Measurements from ENCODE around the gene FXN.

Gene FXN

DNA sequence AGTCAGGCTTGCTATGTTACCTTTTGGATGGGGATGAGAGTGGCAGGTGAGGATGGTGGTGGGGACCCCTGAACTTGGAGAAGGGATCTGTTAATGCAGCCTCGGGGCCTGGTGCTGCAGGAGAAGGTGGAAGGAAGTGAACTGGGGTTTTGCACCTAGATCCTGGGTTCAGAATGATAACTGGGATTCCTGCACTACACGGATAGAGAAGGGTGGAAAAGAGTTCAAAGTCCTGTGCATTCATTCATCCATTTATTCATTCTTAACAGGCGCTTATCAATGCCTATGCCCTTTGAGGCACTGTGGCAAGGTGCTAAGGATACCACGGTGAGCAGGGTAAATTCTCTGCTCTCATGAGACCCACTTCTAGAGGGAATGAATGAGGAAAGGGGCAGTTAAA lies 96.8 kb downstream of the FXN start:
- Histone ChIP-seq H3K79me2 (ENCODE audit: low read length) (no peaks in the 10 kb centered on the region), H3K27me3 (ENCODE audit: low read depth, low read length) (no peaks in the 10 kb centered on the region), H3K36me3 (replicated peaks; ENCODE audit: low read depth, low read length) (no peaks in the 10 kb centered on the region), H3K4me1 (ENCODE audit: low read length) (no peaks in the 10 kb centered on the region), H4K20me1 (ENCODE audit: insufficient read depth, low read length) (no peaks in the 10 kb centered on the region), H3K4me2 (ENCODE audit: low read length) (no peak overlapping the region), H2AFZ (ENCODE audit: low read depth, low read length) (no peak overlapping the region), H3K9ac (ENCODE audit: low read length) (no peak overlapping the region), H3K27ac (ENCODE audit: low read length) (no peak overlapping the region), H3K4me3 (ENCODE audit: low read length) (no peak overlapping the region), H3K9me3 (ENCODE audit: insufficient read depth, low read length) (no peaks in the 10 kb centered on the region)
- TF ChIP-seq EZH2phosphoT487 (IDR thresholded peaks at IDR 0.05; ENCODE audit: low read depth) (no peak), CTCF (IDR thresholded peaks at IDR 0.05; ENCODE audit: low read depth, low read length) (no peak)

DNA sequence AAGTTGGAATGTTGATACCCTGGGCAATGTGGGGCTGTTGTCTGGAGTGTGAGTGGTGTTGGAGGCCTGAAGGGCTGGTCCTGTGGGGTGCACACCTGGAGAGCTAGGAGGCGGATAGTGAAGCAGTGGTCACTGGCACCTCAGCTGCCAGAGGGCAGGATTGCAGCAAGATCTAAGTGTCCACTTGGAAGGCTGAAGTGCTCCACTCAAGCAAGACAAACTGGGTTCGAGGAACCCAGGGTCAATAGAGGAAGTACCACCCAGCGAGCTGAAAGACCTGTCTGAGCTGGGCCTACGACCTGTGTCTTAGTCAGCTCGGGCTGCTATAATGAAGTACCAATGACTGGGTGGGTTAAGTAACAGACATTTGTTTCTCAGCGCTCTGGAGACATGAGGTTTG lies 98.9 kb downstream of the FXN start:
- no peaks in the 10 kb centered on the region for H3K27me3 ChIP-seq (ENCODE audit: low read depth, low read length)
- TF ChIP-seq CTCF (IDR thresholded peaks at IDR 0.05; ENCODE audit: low read depth, low read length) (no peak), EZH2phosphoT487 (IDR thresholded peaks at IDR 0.05; ENCODE audit: low read depth) (no peak)
- no peaks in the 10 kb centered on the region for H3K9me3 ChIP-seq (ENCODE audit: insufficient read depth, low read length)
- no peaks in the 10 kb centered on the region for H3K79me2 ChIP-seq (ENCODE audit: low read length)
- no peak overlapping the region for H3K27ac ChIP-seq (ENCODE audit: low read length)
- H3K36me3 ChIP-seq (replicated peaks; ENCODE audit: low read depth, low read length), result no peaks in the 10 kb centered on the region
- no peaks in the 10 kb centered on the region for H3K4me1 ChIP-seq (ENCODE audit: low read length)
- no peak overlapping the region for H3K4me2 ChIP-seq (ENCODE audit: low read length)
- H3K9ac ChIP-seq (ENCODE audit: low read length), result no peak overlapping the region
- no peak overlapping the region for H3K4me3 ChIP-seq (ENCODE audit: low read length)
- H4K20me1 ChIP-seq (ENCODE audit: insufficient read depth, low read length), result no peaks in the 10 kb centered on the region
- H2AFZ ChIP-seq (ENCODE audit: low read depth, low read length), result no peak overlapping the region

DNA sequence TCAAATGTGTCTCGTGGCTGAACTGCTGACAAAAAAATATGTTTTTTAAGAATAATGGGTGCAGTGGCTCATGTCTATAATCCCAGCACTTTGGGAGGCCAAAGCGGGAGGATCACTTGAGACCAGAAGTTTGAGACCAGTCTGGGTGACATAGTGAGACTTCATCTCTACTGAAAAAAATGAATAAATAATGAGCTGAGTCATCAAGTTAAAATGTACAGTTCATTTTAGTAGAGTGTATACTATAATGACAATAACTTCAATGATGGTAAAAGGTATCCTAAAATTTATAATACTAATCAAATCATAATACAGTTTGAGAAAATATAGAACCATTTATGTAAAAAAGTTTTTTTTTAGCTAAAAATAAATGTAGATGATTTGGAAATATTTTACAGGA lies 100.6 kb downstream of the FXN start:
- Histone ChIP-seq H4K20me1 (ENCODE audit: insufficient read depth, low read length) (no peaks in the 10 kb centered on the region), H3K4me2 (ENCODE audit: low read length) (no peak overlapping the region), H2AFZ (ENCODE audit: low read depth, low read length) (no peak overlapping the region), H3K27me3 (ENCODE audit: low read depth, low read length) (no peaks in the 10 kb centered on the region), H3K79me2 (ENCODE audit: low read length) (no peaks in the 10 kb centered on the region), H3K9me3 (ENCODE audit: insufficient read depth, low read length) (no peaks in the 10 kb centered on the region), H3K36me3 (replicated peaks; ENCODE audit: low read depth, low read length) (no peaks in the 10 kb centered on the region), H3K4me3 (ENCODE audit: low read length) (no peak overlapping the region), H3K27ac (ENCODE audit: low read length) (no peak overlapping the region), H3K9ac (ENCODE audit: low read length) (no peak overlapping the region), H3K4me1 (ENCODE audit: low read length) (no peaks in the 10 kb centered on the region)
- TF ChIP-seq EZH2phosphoT487 (IDR thresholded peaks at IDR 0.05; ENCODE audit: low read depth) (no peak), CTCF (IDR thresholded peaks at IDR 0.05; ENCODE audit: low read depth, low read length) (no peak)

DNA sequence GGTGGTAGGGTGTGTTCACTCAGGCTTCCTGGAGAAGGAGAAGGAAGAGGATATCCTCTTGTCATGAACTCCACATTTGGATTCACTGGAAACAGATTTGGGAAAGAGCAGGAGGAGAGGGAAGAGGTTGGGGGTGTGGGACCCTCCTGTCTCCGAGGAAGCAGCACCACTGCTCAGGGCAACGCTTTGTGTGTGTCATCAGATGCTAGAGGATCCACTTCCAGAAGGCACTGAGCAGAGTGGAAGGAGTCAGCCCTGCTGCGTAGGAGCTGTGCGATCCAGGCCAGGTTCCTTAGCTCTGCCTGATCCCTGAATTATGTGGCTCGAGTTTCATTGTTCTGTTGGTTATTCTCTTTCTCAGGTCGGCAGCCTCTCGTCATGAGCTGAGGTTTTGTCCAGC lies 101.2 kb downstream of the FXN start:
- Histone ChIP-seq H3K9ac (ENCODE audit: low read length) (no peak overlapping the region), H2AFZ (ENCODE audit: low read depth, low read length) (no peak overlapping the region), H4K20me1 (ENCODE audit: insufficient read depth, low read length) (no peaks in the 10 kb centered on the region), H3K4me2 (ENCODE audit: low read length) (no peak overlapping the region), H3K4me3 (ENCODE audit: low read length) (no peak overlapping the region), H3K27me3 (ENCODE audit: low read depth, low read length) (no peaks in the 10 kb centered on the region), H3K4me1 (ENCODE audit: low read length) (no peaks in the 10 kb centered on the region), H3K79me2 (ENCODE audit: low read length) (no peaks in the 10 kb centered on the region), H3K36me3 (replicated peaks; ENCODE audit: low read depth, low read length) (no peaks in the 10 kb centered on the region), H3K9me3 (ENCODE audit: insufficient read depth, low read length) (no peaks in the 10 kb centered on the region), H3K27ac (ENCODE audit: low read length) (no peak overlapping the region)
- TF ChIP-seq EZH2phosphoT487 (IDR thresholded peaks at IDR 0.05; ENCODE audit: low read depth) (no peak), CTCF (IDR thresholded peaks at IDR 0.05; ENCODE audit: low read depth, low read length) (no peak)
